ENCODE data around the gene ST7.
"Not testable (repeated sequence)": the region's sequence is repeated elsewhere in the genome, so short reads cannot be mapped to it uniquely, and the experiment has no call there.

The ST7 gene, protein sequence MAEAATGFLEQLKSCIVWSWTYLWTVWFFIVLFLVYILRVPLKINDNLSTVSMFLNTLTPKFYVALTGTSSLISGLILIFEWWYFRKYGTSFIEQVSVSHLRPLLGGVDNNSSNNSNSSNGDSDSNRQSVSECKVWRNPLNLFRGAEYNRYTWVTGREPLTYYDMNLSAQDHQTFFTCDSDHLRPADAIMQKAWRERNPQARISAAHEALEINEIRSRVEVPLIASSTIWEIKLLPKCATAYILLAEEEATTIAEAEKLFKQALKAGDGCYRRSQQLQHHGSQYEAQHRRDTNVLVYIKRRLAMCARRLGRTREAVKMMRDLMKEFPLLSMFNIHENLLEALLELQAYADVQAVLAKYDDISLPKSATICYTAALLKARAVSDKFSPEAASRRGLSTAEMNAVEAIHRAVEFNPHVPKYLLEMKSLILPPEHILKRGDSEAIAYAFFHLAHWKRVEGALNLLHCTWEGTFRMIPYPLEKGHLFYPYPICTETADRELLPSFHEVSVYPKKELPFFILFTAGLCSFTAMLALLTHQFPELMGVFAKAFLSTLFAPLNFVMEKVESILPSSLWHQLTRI

DNA sequence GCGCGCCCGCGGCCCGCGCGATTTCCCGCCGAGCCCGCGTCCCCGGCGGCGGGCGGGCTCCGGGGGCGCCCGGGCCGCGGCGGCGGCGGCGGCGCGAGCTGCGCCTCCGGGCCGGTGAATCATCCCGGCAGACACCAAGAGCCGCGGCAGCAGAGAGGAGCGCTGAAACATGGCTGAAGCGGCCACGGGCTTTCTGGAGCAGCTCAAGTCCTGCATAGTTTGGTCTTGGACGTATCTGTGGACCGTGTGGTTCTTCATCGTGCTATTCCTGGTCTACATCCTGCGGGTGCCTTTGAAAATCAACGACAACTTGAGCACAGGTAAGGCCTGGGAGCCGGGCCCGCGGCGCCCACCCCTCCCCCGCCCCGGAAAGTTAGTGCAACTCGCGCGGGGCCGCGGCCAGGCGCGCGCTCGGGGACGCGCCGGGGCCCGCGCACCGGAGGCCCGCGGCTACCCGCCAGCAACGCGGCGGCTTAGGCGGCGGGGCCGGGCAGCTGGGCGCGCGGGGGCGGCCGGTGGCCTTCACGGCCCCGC lies at the start of gene ST7:
ST7 (plus strand) TSS at position 130 of the 534 bp plus-strand sequence; CDS start at position 170, 40 bp downstream.
- in situ Hi-C loops (cut with MboI; ENCODE audit: low pct_unique_long_range_greater_than_20kb, low sequenced_read_pairs): no loop called here
- peak; percentile 65 for DNase-seq

DNA sequence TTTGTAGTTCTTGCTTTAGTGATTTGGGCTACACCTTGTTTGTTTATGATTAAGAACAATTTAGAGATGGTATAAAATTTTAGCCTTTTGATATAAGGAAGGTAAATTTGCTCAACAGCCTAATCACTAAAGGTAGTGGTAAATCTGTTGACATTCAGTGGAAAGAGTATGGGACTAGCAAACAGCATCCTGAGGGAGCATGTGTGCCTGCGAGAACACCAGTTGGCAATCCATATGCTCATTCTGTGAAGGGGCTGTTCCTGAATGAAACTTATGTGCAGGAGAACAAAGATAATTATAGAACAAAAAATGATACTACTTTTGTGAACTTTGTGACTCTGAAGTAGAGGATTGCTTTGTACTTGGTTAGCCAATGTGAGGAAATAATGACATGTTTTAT lies 46.9 kb upstream of the ST7 start:
- in situ Hi-C loops (cut with MboI; ENCODE audit: low pct_unique_long_range_greater_than_20kb, low sequenced_read_pairs): no loop called here
- DNase-seq: no peak

DNA sequence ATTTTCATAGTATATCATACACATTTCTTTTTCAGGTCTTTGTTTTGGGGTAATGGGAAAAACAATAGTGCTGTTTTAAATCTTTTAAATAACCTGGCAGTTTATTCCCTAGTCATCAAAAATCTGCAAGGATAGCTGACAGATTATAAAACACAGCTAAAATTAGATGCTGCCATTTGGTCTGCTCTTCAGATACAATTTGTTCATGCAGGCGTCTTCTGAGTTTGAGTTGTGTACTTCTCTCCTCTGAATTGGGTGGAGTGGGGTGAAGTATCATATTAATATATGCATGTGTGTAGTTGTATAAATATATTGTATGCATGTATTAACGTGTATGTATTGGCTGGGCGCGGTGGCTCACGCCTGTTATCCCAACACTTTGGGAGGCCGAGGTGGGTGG lies 42.9 kb upstream of the ST7 start:
- no peak for DNase-seq
- in situ Hi-C loops (cut with MboI; ENCODE audit: low pct_unique_long_range_greater_than_20kb, low sequenced_read_pairs): no loop called here

DNA sequence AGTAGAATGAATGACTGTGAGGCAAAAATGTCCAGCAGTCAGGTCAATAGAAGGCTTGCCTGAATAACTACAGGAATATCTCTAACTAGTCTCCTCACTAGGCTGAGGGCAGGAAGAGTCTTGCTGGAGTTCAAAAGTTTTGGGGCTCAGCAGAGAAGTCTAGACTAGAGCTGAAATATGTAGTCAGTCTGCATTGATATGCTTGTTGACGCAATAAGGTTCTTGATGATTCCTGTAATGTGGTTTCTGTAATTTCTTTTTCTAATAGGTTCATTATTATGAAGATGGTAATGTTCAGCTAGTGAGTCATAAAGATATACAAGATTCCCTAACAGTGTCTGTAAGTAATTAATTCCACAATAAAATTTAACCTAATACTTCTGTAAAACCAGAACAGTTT lies 41.5 kb upstream of the ST7 start:
- in situ Hi-C loops (cut with MboI; ENCODE audit: low pct_unique_long_range_greater_than_20kb, low sequenced_read_pairs): no loop called here
- no peak for DNase-seq

DNA sequence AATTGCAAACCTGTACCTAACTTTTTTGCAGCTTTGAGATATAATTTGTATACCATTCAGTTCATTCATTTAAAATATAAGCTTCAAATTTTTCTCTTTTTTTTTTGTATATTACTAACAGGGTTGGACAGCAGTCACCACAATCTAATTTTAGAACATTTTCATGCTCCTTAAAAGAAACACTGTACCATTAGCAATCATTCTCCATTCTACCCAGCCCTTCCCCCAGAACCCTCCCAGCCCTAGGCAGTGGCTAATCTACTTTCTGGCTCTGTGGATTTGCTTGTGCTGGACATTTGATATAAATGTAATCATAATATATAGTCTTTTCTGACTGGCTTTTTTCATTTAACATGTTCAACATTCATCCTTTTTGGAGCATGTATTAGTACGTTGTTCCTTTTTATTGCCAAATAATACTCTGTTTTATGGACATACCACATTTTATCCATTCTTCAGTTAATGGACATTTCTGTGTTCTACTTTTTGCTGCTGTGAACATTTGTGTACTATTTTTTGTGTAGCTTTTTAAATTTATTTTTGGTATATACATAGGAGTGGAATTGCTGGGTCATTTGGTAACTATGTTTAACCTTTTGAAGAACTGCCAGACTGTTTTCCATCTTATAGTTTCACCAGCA lies 40.9 kb upstream of the ST7 start:
- no peak for DNase-seq
- in situ Hi-C loops (cut with MboI; ENCODE audit: low pct_unique_long_range_greater_than_20kb, low sequenced_read_pairs): no loop called here

DNA sequence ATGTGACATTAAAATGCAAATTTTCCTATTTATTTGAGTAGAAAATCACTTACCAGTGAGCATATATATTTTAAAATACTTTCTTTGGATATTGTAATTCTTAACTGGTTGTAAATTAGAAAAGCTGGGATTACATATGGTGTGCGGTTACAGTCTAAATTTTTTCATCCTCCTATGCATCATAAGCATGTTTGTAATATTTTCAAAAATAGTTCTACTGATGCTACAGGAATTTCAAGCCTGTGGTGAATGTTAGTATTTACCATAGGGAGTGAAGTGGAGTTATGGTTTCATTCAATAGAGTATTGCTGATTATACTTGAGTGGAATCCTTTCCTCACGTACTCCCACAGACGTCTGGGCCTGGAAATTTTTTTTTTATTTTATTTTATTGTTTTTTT lies 34.6 kb upstream of the ST7 start:
- in situ Hi-C loops (cut with MboI; ENCODE audit: low pct_unique_long_range_greater_than_20kb, low sequenced_read_pairs): no loop called here

DNA sequence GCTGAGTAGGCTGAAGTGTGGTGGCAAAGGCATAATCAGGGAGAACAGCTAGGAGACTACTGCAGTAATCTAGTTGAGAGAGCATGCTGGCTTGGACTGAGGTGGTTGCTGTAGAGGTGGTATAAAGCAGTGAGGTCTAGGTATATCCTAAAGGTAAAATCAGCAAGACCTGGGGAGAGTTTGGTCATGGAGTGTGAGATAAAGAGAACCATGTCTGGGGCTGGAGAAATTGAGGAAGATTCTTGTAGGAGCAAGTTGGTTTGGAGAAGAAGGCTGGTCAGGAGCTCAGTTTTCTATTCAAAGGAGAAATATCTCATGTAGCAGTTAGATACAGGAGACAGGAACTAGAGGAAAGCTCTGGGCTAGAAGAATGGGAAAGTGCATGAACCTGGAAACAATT lies 32.9 kb upstream of the ST7 start:
- in situ Hi-C loops (cut with MboI; ENCODE audit: low pct_unique_long_range_greater_than_20kb, low sequenced_read_pairs): no loop called here
- no peak for DNase-seq

More for the DNA sequence above, 34.6 kb upstream of the ST7 start:
- DNase-seq: no peak

DNA sequence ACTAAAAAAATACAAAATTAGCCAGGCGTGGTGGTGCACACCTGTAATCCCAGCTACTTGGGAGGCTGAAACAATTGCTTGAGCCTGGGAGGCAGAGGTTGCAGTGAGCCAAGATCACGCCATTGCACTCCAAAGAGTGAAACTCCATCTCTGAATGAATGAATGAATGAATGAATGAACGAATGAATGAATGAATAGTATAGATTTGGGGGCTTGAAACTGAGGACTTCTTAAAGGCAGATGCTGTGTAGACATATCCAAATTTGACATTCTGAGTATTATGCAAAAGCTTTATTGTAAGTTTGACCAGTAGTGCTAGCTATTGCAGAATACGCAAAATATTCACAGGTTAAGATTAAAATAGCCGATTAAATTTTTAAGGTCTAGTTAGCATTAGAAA lies 30.8 kb upstream of the ST7 start:
- no peak for DNase-seq
- in situ Hi-C loops (cut with MboI; ENCODE audit: low pct_unique_long_range_greater_than_20kb, low sequenced_read_pairs): no loop called here

DNA sequence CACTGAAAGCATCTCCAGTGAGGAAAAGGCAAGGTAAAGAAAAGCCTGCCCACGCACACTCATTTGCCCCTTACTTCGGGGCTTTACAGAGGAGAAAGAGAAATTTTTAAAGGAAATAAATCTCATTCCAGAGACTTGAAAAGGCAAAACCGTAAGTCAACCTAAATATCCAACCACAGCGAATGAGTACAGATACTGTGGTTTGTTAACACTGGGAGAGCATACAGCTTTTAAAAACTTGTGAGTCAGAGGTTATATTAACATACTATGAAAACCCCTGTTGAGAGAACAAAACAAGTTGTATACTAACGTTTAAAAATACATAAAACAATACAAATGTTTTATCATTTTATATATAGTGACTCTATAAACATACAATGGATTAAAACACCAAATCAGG lies 28.6 kb upstream of the ST7 start:
- in situ Hi-C loops (cut with MboI; ENCODE audit: low pct_unique_long_range_greater_than_20kb, low sequenced_read_pairs): no loop called here
- no peak for DNase-seq

DNA sequence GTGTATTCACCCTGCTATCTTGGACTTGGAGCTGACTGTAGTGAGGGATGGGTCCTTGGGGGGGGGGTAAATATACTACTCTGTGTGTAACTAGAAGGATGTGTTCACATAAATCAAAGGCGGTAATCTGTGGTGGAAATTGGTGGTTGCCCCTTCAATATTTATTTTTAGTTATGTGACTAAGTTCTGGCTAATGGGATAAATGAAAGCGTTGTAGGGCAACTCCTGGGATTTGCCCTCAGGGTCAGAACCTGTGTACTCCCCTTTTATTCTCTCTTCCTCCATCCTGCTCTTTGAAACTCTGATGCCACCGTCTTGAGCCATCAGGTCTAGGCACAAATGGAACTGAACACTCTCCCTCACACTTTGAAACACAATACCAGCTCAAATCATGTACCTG lies 24.3 kb upstream of the ST7 start:
- no peak for DNase-seq
- in situ Hi-C loops (cut with MboI; ENCODE audit: low pct_unique_long_range_greater_than_20kb, low sequenced_read_pairs): no loop called here

DNA sequence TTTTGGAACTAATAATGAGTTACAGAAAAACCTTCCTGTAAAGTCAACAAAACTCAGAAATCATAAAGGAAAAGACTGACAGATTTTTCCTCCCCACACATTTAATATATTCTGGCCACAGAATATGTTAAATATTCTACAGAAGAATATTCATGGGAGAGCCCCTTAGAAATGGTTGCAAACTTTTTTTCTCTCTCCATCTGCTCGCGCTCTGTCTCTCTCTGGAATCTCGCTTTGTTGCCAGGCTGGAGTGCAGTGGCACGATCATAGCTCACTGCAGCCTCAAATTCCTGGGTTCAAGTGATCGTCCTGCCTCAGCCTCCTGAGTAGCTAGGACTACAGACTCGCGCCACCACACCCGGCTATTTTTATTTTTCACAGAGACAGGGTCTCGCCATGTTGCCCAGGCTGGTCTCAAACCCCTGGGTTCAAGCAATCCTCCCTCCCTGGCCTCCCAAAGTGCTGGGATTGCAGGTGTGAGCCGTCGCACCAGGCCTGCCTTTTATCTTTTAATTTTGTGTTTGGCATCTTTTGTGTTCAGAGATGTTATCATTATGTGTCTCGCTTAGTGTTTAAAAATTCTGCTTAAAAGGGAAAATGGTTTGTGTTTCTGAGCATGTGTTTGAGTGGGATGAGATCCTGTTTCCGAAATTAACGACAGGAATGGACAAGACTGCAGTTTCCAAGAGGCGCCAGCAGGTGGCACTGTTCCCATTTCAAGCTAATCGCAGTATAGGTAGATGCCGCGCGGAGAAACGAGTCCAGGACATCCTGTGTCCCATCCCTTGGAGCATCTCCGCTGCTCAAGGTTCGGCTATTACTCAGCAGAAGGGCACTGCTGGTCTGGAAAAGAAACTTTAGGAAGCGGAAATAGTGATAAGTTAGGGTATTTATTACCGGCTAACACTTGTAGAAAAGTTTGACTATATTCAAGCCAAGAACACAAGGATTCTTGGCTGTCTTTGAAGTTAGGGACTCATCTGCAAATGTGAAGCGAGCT lies 23.1 kb upstream of the ST7 start:
- in situ Hi-C loops (cut with MboI; ENCODE audit: low pct_unique_long_range_greater_than_20kb, low sequenced_read_pairs): loop anchor here (10.0 kb wide), 1 partner anchor 195 kb away; no protein-coding TSS in a partner anchor
- peak; percentile 76 for DNase-seq

DNA sequence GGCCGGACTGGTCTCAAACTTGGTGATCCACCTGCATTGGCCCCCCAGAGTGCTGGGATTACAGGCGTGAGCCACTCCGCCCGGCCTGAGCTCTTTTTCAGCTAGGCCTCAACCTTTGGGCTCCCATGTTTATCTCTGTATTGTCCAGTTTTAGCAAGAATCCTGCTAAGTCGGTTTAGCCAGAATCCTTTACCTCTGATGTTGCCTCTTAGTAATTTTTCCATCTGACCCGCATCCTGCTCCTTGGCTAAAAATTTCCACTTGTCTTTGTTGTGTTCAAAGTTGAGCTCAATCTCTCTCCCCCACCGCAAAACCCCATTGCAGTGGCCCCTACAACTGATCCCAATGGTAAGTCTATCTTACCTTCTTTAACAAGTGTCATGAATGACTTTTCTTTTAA lies 20.7 kb upstream of the ST7 start:
- in situ Hi-C loops (cut with MboI; ENCODE audit: low pct_unique_long_range_greater_than_20kb, low sequenced_read_pairs): loop anchor here (10.0 kb wide), 1 partner anchor 192 kb away; no protein-coding TSS in a partner anchor
- DNase-seq: no peak

DNA sequence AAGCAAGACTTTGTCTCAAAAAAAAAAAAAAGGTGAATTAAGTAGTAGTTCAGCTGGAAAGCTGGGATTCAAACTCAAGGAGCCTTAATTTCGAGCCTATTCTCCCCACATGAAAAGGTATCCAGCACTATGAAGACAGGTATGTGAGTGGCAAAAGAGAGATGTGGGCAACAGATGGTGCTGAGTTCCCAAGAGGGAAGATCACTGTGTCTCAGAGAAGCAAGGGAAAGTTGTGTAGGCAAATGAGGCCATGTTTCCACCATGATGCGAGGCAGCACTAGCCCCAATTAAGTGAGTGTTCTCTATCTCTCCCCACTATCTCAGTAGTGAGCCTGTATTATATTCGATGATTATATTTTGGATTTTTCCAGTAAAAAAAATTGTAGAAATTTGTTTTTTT lies 19.8 kb upstream of the ST7 start:
- in situ Hi-C loops (cut with MboI; ENCODE audit: low pct_unique_long_range_greater_than_20kb, low sequenced_read_pairs): loop anchor here (10.0 kb wide), 1 partner anchor 191 kb away; no protein-coding TSS in a partner anchor
- no peak for DNase-seq

DNA sequence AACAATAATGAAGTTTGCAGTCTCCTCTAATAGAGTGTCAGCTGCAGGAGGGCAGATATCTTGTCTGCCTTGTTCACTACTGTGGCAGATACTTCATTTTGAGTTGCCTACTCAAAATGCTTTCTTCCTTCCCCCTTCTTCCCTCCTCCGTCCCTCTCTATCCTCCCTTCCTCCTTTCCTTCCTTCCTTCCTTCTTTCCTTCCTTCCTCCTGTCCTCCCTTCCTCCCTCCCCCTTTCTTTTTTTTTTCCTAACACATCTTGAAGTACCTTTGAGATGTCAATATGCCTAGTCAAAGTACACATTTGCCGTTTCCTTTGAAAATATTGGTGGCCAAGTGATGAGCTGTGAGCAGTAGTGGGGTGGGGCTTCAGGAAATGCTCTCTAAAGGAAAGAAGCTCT lies 18.7 kb upstream of the ST7 start:
- in situ Hi-C loops (cut with MboI; ENCODE audit: low pct_unique_long_range_greater_than_20kb, low sequenced_read_pairs): loop anchor here (10.0 kb wide), 1 partner anchor 190 kb away; no protein-coding TSS in a partner anchor
- no peak for DNase-seq

DNA sequence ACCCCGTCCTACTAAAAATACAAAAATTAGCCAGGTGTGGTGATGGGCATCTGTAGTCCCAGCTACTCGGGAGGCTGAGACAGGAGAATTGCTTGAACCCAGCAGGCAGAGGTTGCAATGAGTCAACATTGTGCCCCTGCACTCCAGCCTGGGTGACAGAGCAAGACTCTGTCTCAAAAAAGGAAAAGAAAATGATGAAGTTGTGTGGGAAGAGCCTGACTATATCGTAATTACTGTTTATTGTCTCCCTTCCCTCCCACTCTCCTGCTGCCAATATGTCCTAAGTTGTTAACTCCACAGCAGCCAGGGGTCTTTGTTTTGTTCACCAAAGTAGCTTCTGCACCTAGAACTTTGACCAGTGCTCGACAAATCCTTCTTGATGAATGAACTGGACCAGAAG lies 16.5 kb upstream of the ST7 start:
- DNase-seq: not testable (repeated sequence)
- in situ Hi-C loops (cut with MboI; ENCODE audit: low pct_unique_long_range_greater_than_20kb, low sequenced_read_pairs): loop anchor here (10.0 kb wide), 1 partner anchor 188 kb away; no protein-coding TSS in a partner anchor

DNA sequence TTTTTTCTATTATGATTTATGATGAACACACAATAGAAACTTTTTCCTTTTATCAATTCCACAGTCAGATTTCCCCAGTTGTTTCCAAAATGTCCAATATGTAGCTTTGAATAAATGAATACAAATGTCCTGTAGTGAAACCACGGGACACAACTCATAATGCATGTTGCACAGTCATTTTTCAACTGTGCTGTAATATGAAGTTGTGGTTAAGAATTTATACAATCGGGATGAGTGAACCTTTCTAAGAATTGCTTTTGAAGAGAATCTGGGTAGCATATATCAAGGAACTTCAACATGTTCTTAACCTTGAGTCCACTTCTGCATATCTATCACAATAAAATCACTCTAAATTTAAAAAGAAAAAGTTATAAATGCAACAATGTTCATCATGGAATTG lies 14.6 kb upstream of the ST7 start:
- in situ Hi-C loops (cut with MboI; ENCODE audit: low pct_unique_long_range_greater_than_20kb, low sequenced_read_pairs): loop anchor here (10.0 kb wide), 1 partner anchor 186 kb away; no protein-coding TSS in a partner anchor

DNA sequence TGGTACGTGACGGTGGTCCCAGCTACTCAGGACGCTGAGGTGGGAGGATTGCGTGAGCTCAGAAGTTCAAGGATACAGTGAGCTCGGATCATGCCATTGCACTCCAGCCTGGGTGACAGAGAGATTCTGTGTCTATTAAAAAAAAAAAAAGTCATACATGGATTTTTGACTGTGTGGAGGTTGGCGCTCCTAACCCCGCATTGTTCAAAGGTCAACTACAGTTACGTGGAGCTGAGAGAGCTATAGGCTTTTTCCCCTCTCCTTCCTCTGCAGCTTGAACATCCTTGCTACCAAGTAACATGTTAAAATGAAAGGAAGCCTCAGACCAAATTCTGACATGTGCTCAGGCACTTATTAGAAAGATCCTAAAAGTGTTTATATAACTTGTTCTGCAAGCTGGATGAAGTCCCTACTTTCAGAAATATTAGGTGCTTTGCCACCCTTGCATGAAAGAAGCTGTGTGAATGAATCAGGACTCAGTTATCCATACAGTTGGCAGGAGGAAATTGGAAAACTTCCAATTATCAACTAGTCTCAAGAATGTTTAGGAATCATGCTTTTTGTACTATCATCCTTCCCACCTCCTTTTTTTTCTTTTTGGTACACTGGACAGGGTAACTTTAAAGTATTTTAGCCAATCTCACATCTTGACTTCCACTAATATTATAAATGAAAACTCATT lies 12.5 kb upstream of the ST7 start:
- in situ Hi-C loops (cut with MboI; ENCODE audit: low pct_unique_long_range_greater_than_20kb, low sequenced_read_pairs): no loop called here
- DNase-seq: no peak

More for the DNA sequence above, 14.6 kb upstream of the ST7 start:
- no peak for DNase-seq

DNA sequence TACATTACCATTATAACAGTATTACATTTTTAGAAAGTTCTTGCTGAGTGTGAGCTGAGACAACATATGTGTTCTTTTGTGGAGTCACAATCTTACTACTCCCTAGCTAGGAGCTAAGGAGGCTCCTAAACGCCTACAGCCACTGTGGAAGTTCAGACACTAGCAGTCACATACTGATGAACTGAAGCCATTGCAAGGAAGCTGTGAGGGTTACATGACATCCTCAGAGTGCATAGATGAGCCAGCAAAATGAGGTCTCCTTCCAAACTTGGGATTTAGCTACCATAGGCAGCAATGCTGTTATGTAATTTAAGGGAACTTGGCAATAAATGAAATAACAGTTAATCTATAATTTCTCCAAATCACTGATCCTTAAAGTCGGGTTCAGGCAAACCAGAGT lies 10.8 kb upstream of the ST7 start:
- DNase-seq: no peak
- in situ Hi-C loops (cut with MboI; ENCODE audit: low pct_unique_long_range_greater_than_20kb, low sequenced_read_pairs): no loop called here

Measured in KBM-7 (cell line).